ENCODE measurements around the gene LGALS9.
"Not testable (repeated sequence)": the region's sequence is repeated elsewhere in the genome, so short reads cannot be mapped to it uniquely, and the experiment has no call there.

Gene LGALS9

DNA sequence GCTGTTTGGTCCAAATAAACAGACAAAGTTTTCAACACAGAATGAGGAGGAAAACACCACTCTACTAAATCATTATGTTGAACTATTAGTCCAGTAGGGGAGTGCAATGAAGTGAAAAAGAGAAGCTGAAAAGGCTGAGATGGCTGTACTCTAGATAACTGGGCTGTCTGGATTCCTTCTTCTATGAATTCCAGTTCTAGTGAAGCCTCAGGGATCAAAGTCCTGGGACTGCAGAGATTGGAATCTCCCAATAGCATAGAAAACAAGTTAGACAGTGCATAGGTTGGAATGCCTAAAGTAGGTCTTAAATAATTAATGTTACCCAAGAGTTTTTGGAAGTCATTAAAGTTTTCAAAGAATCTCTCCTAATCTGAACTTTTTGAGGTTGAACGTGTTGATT, 59.9 kb downstream of the LGALS9 start:
- DNase-seq (ENCODE audit: low spot score): no peak

DNA sequence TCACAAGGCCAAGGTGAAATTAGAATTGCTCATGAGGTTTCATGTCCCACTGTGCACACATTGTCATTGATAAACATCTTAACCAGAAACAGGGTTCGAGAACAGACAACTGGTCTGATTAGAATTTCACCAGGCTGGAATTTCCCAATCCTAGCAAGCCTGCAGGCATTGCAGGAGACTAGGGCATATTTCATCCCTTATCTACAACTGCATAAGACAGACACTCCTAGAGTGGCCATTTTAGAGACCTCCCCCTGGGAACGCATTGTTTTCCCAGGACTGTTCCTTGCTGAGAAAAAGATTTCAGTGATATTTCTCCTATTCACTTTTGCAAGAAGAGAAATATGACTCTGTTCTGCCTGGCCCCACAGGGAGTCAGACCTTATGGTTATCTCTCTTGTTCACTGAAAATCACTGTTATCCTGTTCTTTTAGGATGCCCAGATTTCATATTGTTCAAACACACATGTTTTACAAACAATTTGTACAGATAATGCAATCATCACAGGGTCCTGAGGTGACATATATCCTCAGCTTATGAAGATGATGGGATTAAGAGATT, 64.3 kb downstream of the LGALS9 start:
- DNase-seq (ENCODE audit: low spot score): not testable (repeated sequence)

All from Ammon's horn (tissue), 1 donor.